Measurements from ENCODE around the gene ARHGAP30.

ARHGAP30 gene

DNA sequence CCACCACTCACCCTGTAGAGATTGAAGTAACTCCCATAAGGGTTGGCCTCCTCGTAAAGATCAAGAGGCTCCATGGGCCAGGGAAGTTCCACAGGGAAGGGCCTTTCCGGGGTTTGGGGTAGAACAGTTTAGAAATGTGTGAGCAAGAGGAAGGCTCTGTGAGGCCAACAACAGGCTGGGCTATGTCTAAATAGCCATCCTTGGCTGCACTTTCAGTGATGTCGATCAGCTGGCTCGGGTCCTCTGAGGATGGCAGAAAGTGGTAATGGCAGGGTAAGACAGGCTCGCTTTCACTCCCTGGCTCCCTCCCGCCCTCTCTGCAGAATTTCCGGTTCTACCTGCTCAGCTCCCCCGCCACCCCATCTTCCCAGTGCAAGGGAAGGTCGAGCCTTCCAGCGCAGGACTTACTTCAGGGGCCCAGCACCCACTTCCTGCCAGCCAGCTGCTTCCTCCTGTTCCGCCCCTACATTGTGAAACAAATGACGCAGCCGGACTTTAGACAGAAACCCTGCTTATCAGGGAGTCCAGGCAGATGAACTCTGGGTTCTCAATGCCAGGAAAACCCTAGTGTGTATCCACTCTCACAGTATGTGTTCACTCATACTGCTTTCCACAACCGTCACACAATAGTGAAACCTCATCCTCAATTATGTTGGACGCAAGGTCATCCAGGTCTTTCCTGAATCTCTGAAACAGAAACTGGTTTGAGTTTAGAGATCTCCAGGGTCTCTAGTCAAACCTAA is 56.0 kb downstream of the ARHGAP30 start:
- peak in 1 of 2 donors; percentile 43 for DNase-seq (ENCODE audit: low read depth in 1 of 2, low spot score in 1 of 2)

DNA sequence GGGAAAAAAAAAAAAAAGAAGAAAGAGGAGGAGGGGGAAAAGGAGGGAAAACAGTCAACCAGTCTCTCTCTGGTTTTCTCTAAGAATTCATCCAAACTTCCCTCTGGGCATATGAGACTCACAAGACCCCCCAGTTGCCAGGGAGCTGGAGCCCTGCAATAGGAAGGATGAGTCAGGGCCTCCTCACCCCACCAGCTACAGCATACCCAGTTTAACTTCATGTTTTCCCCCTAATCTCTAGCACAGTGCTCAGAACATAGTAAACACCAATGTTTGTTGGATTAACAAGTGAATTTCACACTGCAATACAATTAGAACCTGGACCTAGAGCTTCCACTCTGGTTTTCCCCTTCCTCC is 56.6 kb downstream of the ARHGAP30 start:
- no peak for DNase-seq (ENCODE audit: low read depth in 1 of 2, low spot score in 1 of 2)

- no peak for DNase-seq (ENCODE audit: low read depth in 1 of 2, low spot score in 1 of 2)
These were observed 57.3 kb downstream of the ARHGAP30 start for GRCh38 chr1:161012420-161012819.

DNA sequence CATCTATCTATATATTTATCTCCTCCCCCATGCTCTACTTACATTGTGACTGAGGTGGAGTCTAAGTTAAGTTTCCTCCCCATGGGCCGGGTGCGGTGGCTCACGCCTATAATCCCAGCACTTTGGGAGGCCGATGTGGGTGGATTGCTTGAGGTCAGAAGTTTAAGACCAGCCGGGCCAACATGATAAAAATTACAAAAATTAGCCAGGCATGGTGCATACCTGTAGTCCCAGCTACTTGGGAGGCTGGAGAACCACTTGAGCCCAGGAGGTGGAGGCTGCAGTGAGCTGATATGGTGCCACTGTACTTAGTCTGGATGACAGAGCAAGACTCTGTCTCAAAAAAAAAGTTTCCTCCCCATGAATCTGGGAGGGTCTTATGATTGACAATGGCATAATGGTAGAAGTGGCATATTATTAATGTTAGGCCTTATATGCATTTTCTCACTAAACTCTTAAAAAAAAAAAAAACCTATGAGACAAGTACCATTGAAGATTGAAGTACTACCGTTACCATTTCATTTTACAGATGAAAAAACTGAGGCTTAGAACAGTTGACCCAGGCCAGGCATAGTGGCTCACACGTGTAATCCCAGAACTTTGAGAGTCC is 60.0 kb downstream of the ARHGAP30 start:
- no peak for DNase-seq (ENCODE audit: low read depth in 1 of 2, low spot score in 1 of 2)

DNA sequence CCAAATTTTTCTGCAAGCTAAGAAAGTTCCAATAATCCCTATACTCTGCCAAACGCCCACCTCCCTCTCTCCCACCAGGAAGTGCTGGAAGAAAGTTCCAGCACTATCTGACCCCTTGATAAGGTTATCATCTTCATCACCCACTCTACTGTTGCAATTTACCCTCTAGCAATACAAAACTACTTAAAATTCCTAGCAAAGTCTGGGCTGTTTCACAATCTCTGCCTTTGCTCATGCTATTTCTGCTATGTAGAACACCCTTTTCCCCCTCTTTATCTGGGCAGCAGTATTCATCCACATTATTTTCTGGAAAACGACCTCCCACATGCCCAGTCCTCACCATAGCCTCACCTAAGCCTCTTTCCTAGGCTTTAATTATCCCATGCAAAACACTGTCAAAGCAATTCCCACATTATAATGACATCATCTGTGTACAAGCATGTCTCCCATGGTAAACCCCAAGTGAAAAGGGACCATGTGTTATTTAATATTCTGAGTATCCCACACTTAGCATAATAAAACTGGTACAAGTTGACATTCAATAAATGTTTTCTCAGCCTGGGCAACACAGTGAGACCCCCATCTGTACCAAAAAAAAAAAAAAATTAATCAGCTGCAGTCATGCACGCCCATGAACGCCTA is 60.7 kb downstream of the ARHGAP30 start:
- DNase-seq (ENCODE audit: low read depth in 1 of 2, low spot score in 1 of 2): no peak

GRCh38 chr1:161007369-161007768 is 62.3 kb downstream of the ARHGAP30 start:
- no peak for DNase-seq (ENCODE audit: low read depth in 1 of 2, low spot score in 1 of 2)

- no peak for DNase-seq (ENCODE audit: low read depth in 1 of 2, low spot score in 1 of 2)
These were observed 63.1 kb downstream of the ARHGAP30 start for GRCh38 chr1:161006563-161006962.

- no peak for DNase-seq (ENCODE audit: low read depth in 1 of 2, low spot score in 1 of 2)
These were observed 68.2 kb downstream of the ARHGAP30 start for GRCh38 chr1:161001525-161001924.

DNA sequence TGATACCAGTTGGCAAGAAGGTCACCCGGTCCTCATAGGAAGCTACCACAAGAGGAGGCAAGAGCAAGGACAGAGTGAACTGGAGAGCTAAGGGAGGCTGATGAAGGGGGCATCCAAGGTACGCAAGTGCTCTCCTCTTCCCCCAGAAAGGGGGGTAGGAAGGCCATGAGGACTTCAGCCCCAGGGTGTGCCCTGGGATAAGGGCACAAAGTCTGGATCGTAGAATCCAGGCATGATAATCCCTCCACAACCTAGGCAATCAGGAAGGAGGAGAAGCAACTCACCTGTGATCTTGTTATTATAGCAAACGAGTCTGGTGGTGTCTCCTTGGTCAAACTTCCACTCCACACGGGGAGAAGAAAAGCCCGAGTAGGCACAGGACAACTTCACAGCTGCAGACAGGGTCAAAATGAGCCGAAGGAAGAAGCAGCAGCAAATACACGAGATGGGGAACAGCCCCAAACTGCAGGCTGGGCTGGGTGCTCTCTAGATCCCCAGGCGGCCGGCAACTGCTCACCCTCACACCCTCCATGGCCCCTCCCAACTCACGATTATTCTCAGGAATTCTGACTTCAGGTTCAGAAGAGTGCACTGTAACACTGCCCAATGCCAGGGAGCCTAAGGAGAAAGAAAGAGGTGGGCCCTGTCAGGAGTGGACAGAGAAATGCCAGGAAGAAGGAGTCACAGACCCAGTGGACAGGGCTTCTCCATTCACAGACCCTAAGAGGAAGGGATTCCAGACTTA is 68.8 kb downstream of the ARHGAP30 start:
- DNase-seq (ENCODE audit: low read depth in 1 of 2, low spot score in 1 of 2): no peak

GRCh38 chr1:160999376-160999775 is 70.3 kb downstream of the ARHGAP30 start:
- no peak for DNase-seq (ENCODE audit: low read depth in 1 of 2, low spot score in 1 of 2)

GRCh38 chr1:160997323-160998038 is 72.2 kb downstream of the ARHGAP30 start:
- DNase-seq (ENCODE audit: low read depth in 1 of 2, low spot score in 1 of 2): peak in 1 of 2 donors; percentile 37

All from activated CD4-positive, alpha-beta T cell treated with anti-CD3 and anti-CD28 coated beads, Interleukin-2, amount 50 U/mL, for 24 hours (primary cell).